ENCODE measurements around the gene GAB1. TPM values are rescaled to one million over a fixed set of nuclear protein-coding genes. Genes with fewer than 3 reads are reported as not detected.

GAB1 gene
- total RNA-seq, 1 donor: 20.6 TPM

DNA sequence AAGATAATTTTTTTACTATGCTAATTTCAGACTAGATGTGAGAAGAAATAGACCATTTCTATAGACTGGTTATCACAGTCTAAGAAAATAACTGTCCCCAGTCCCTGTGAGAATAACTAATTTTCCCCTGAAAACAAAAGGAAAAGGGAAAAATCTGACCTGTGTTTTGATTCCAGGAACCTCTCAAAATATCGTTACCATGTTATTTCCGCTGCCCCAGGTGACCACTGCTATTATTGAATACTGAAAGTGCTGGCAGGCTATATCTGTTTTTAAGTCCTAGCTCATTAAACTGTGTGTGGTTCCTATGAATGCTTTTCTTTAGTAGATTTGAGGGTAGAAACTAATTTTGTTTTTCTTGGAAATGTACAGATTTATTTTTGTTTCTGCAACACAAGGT is 83.6 kb downstream of the GAB1 start:
- H3K27ac ChIP-seq (ENCODE audit: low read depth, low read length): no peak overlapping the region
- no peaks in the 10 kb centered on the region for H4K20me1 ChIP-seq (ENCODE audit: insufficient read depth, low read length)
- peak; percentile 19 for DNase-seq (ENCODE audit: insufficient read length, low spot score, missing footprints)
- H3K4me1 ChIP-seq (ENCODE audit: insufficient read depth, low read length): no peaks in the 10 kb centered on the region
- no peak overlapping the region for H3K4me2 ChIP-seq (ENCODE audit: insufficient read depth, low read length)
- no peaks in the 10 kb centered on the region for H3K36me3 ChIP-seq (ENCODE audit: insufficient read depth, low read length)
- no peaks in the 10 kb centered on the region for H3K79me2 ChIP-seq (ENCODE audit: insufficient read depth, low read length)
- no peaks in the 10 kb centered on the region for H3K9me3 ChIP-seq (ENCODE audit: low read depth, low read length)
- no peaks in the 10 kb centered on the region for H3K27me3 ChIP-seq (ENCODE audit: insufficient read depth, low read length)
- H3K4me3 ChIP-seq (ENCODE audit: insufficient read depth, low read length): no peak overlapping the region
- TF ChIP-seq, protein P1, sequence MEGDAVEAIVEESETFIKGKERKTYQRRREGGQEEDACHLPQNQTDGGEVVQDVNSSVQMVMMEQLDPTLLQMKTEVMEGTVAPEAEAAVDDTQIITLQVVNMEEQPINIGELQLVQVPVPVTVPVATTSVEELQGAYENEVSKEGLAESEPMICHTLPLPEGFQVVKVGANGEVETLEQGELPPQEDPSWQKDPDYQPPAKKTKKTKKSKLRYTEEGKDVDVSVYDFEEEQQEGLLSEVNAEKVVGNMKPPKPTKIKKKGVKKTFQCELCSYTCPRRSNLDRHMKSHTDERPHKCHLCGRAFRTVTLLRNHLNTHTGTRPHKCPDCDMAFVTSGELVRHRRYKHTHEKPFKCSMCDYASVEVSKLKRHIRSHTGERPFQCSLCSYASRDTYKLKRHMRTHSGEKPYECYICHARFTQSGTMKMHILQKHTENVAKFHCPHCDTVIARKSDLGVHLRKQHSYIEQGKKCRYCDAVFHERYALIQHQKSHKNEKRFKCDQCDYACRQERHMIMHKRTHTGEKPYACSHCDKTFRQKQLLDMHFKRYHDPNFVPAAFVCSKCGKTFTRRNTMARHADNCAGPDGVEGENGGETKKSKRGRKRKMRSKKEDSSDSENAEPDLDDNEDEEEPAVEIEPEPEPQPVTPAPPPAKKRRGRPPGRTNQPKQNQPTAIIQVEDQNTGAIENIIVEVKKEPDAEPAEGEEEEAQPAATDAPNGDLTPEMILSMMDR (IDR thresholded peaks at IDR 0.05; ENCODE audit: extremely low read depth, low read depth, low read length): no peak
- no peak overlapping the region for H2AFZ ChIP-seq (ENCODE audit: low read length)

DNA sequence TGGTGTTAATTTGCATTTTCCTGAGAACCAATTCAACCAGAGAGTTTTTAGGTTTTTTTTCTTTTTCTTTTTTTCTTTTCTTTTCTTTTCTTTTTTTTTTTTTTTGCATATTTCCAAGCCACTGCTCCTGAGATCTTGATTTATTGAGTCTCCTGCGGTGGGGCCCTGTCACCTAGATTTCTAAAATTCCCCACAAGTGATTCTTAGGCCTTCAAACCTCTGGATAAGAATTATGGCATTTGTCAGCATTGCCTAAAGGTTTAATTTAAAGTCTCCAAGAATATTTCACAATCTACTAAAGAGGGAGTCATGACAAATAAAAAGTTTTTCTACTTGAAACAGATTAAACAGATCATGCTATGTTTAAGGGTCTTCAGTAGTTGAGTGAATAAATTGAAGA is 84.9 kb downstream of the GAB1 start:
- Histone ChIP-seq H3K36me3 (ENCODE audit: insufficient read depth, low read length) (no peaks in the 10 kb centered on the region), H3K4me2 (ENCODE audit: insufficient read depth, low read length) (no peak overlapping the region), H2AFZ (ENCODE audit: low read length) (no peak overlapping the region), H3K79me2 (ENCODE audit: insufficient read depth, low read length) (no peaks in the 10 kb centered on the region), H3K27ac (ENCODE audit: low read depth, low read length) (no peak overlapping the region), H3K27me3 (ENCODE audit: insufficient read depth, low read length) (no peaks in the 10 kb centered on the region), H4K20me1 (ENCODE audit: insufficient read depth, low read length) (no peaks in the 10 kb centered on the region), H3K9me3 (ENCODE audit: low read depth, low read length) (no peaks in the 10 kb centered on the region), H3K4me1 (ENCODE audit: insufficient read depth, low read length) (no peaks in the 10 kb centered on the region), H3K4me3 (ENCODE audit: insufficient read depth, low read length) (no peak overlapping the region)
- no peak for DNase-seq (ENCODE audit: insufficient read length, low spot score, missing footprints)
- TF ChIP-seq, protein P1 (IDR thresholded peaks at IDR 0.05; ENCODE audit: extremely low read depth, low read depth, low read length): no peak

DNA sequence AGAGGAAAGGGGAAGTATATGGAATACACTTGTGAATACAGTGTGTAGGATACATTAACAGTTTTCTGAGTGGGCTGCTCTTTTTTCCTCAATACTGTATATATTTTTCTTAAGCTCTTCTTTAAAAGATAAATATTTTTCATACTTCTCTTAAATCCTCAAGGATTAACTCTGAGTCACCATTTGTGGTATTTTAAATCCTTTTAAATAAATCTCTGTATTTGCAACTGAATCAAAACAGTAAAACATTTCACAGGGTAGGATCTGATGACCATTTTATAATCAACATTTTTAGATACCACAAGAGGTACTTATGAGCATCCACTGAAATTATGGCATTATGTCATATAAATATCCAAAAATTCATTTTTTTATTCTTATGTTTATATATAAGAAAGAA is 87.6 kb downstream of the GAB1 start:
- Histone ChIP-seq H3K36me3 (ENCODE audit: insufficient read depth, low read length) (no peaks in the 10 kb centered on the region), H4K20me1 (ENCODE audit: insufficient read depth, low read length) (no peaks in the 10 kb centered on the region), H2AFZ (ENCODE audit: low read length) (no peak overlapping the region), H3K27ac (ENCODE audit: low read depth, low read length) (no peak overlapping the region), H3K79me2 (ENCODE audit: insufficient read depth, low read length) (no peaks in the 10 kb centered on the region), H3K4me2 (ENCODE audit: insufficient read depth, low read length) (no peak overlapping the region), H3K4me3 (ENCODE audit: insufficient read depth, low read length) (no peak overlapping the region), H3K9me3 (ENCODE audit: low read depth, low read length) (no peaks in the 10 kb centered on the region), H3K4me1 (ENCODE audit: insufficient read depth, low read length) (no peaks in the 10 kb centered on the region), H3K27me3 (ENCODE audit: insufficient read depth, low read length) (no peaks in the 10 kb centered on the region)
- TF ChIP-seq, protein P1 (IDR thresholded peaks at IDR 0.05; ENCODE audit: extremely low read depth, low read depth, low read length): no peak
- peak; percentile 44 for DNase-seq (ENCODE audit: insufficient read length, low spot score, missing footprints)

DNA sequence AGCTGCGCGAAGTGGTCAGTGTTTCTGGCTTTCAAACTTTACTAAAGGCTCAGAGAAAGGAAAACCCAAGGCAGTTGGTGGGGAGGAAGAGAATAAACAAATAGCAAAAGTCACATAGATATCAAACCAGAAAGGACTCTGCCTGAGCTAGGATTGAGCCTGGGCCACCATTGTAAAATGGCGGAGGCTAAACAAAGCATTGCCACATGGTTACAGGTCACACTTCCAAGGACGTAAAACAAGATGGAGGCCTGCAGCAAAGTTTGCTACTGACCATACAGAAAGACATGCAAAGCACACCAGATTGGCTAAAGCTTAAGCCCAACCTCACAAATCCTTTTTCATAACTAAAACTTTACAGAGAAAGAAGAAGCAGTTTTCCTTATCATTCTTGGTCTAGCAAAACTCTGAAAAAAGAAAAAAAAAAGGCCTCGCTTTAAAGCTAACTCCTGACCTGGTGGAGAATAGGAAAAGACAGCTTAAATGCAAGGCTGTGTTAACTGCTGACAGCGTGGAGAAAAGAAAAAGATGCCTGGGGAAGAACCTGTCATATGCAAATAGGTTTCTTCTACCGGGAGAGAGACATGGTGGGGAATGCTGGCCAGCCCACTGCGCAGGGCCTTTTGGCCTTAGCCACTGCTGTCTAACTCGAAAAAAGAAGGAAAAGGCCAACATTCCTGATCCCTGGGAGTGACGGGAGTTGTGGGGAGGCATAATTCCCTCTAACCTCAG is 95.0 kb downstream of the GAB1 start:
- H3K79me2 ChIP-seq (ENCODE audit: insufficient read depth, low read length): no peaks in the 10 kb centered on the region
- TF ChIP-seq, protein P1 (IDR thresholded peaks at IDR 0.05; ENCODE audit: extremely low read depth, low read depth, low read length): no peak
- H3K36me3 ChIP-seq (ENCODE audit: insufficient read depth, low read length): no peaks in the 10 kb centered on the region
- no peaks in the 10 kb centered on the region for H4K20me1 ChIP-seq (ENCODE audit: insufficient read depth, low read length)
- DNase-seq (ENCODE audit: insufficient read length, low spot score, missing footprints): no peak
- H3K27me3 ChIP-seq (ENCODE audit: insufficient read depth, low read length): no peaks in the 10 kb centered on the region
- no peak overlapping the region for H3K4me3 ChIP-seq (ENCODE audit: insufficient read depth, low read length)
- no peaks in the 10 kb centered on the region for H3K4me1 ChIP-seq (ENCODE audit: insufficient read depth, low read length)
- H3K27ac ChIP-seq (ENCODE audit: low read depth, low read length): no peak overlapping the region
- no peak overlapping the region for H2AFZ ChIP-seq (ENCODE audit: low read length)
- H3K9me3 ChIP-seq (ENCODE audit: low read depth, low read length): peaks cover 5% of the 10 kb centered on the region
- H3K4me2 ChIP-seq (ENCODE audit: insufficient read depth, low read length): no peak overlapping the region
